Stimulated activated CD8-positive, alpha-beta memory T cell treated with anti-CD3 and anti-CD28 coated beads, Interleukin-15, amount 100 ng/mL, for 4 hours (primary cell): ENCODE results near the gene DHRS13.

ENCODE experiments used
- DNase-seq, 2 donors: peaks; one replicate each; pipeline ENCODE4 v3.0.0-alpha.2; 2020; ENCODE audit warnings: low read depth in 2 of 2

DHRS13 gene

GRCh38 chr17:28902819-28903545 is at the start of gene DHRS13:
TSS of gene DHRS13 (minus strand) at chr17:28903079. CDS start at chr17:28902944, 135 bp downstream.
- DNase-seq: peak; percentile 83 to 84

- DNase-seq: peak; percentile 87 to 95
These were observed 49.4 kb upstream of the DHRS13 start for GRCh38 chr17:28951991-28952975.

GRCh38 chr17:28951428-28951990 is 48.6 kb upstream of the DHRS13 start, which contains the start of gene PHF12:
TSS of gene PHF12 (minus strand) at chr17:28951518. CDS start at chr17:28950960, 558 bp downstream.
- peak; percentile 99 to 100 for DNase-seq

- no peak for DNase-seq
These were observed 48.0 kb upstream of the DHRS13 start for GRCh38 chr17:28950752-28951427.

GRCh38 chr17:28950017-28950751 is 47.3 kb upstream of the DHRS13 start:
- peak; percentile 11 to 35 for DNase-seq

GRCh38 chr17:28949185-28950016 is 46.5 kb upstream of the DHRS13 start:
- peak; percentile 24 to 34 for DNase-seq

- no peak for DNase-seq
These were observed 46.0 kb upstream of the DHRS13 start for GRCh38 chr17:28948873-28949184.

- DNase-seq: no peak
These were observed 45.5 kb upstream of the DHRS13 start for GRCh38 chr17:28948342-28948741.

GRCh38 chr17:28947639-28948038 is 44.8 kb upstream of the DHRS13 start:
- no peak for DNase-seq

GRCh38 chr17:28946239-28946638 is 43.4 kb upstream of the DHRS13 start:
- DNase-seq: no peak

GRCh38 chr17:28944862-28945741 is 42.2 kb upstream of the DHRS13 start:
- no peak for DNase-seq

GRCh38 chr17:28944343-28944742 is 41.5 kb upstream of the DHRS13 start:
- DNase-seq: no peak

GRCh38 chr17:28942925-28943324 is 40.0 kb upstream of the DHRS13 start:
- no peak for DNase-seq

GRCh38 chr17:28941251-28941650 is 38.4 kb upstream of the DHRS13 start:
- DNase-seq: no peak

- DNase-seq: no peak
These were observed 37.8 kb upstream of the DHRS13 start for GRCh38 chr17:28940675-28941074.

- no peak for DNase-seq
These were observed 37.3 kb upstream of the DHRS13 start for GRCh38 chr17:28940142-28940541.

- DNase-seq: no peak
These were observed 35.7 kb upstream of the DHRS13 start for GRCh38 chr17:28938552-28938951.

GRCh38 chr17:28937044-28937729 is 34.3 kb upstream of the DHRS13 start:
- DNase-seq: no peak
